ENCODE measurements around the gene TIMM8B.

The TIMM8B gene

GRCh38 chr11:112113539-112114457 lies 27.2 kb upstream of the TIMM8B start:
- H3K9me3 Mint-ChIP-seq = no peaks in the 10 kb centered on the region
- no peaks in the 10 kb centered on the region for H3K36me3 Mint-ChIP-seq (ENCODE audit: low read depth)
- TF ChIP-seq CTCF (IDR thresholded peaks at IDR 0.05; ENCODE audit: unreplicated experiment in 3 of 3) = peak; percentile 66 to 73 (median 68)
- no peaks in the 10 kb centered on the region for H3K27me3 Mint-ChIP-seq (ENCODE audit: low read depth)
- H3K4me3 Mint-ChIP-seq = no peak overlapping the region
- no peaks in the 10 kb centered on the region for H3K4me1 Mint-ChIP-seq
- no peak overlapping the region for H3K27ac Mint-ChIP-seq

- Mint-ChIP-seq H3K27ac (no peak overlapping the region), H3K4me3 (no peak overlapping the region), H3K9me3 (no peaks in the 10 kb centered on the region), H3K27me3 (ENCODE audit: low read depth) (no peaks in the 10 kb centered on the region), H3K36me3 (ENCODE audit: low read depth) (no peaks in the 10 kb centered on the region), H3K4me1 (no peaks in the 10 kb centered on the region)
- TF ChIP-seq CTCF (IDR thresholded peaks at IDR 0.05; ENCODE audit: unreplicated experiment in 3 of 3) = no peak
Measured at GRCh38 chr11:112106070-112106469, 19.5 kb upstream of the TIMM8B start.

- Mint-ChIP-seq H3K36me3 (ENCODE audit: low read depth) (peaks cover 3% of the 10 kb centered on the region), H3K4me3 (no peak overlapping the region), H3K4me1 (no peaks in the 10 kb centered on the region), H3K9me3 (no peaks in the 10 kb centered on the region), H3K27ac (no peak overlapping the region), H3K27me3 (ENCODE audit: low read depth) (no peaks in the 10 kb centered on the region)
- no peak for TF ChIP-seq CTCF (IDR thresholded peaks at IDR 0.05; ENCODE audit: unreplicated experiment in 3 of 3)
Measured at GRCh38 chr11:112103446-112103845, 16.9 kb upstream of the TIMM8B start.

- no peak for TF ChIP-seq CTCF (IDR thresholded peaks at IDR 0.05; ENCODE audit: unreplicated experiment in 3 of 3)
- peak overlapping the region in 1 of 3 experiments; percentile 74 for H3K27ac Mint-ChIP-seq
Measured at GRCh38 chr11:112100462-112100861, 13.9 kb upstream of the TIMM8B start.

GRCh38 chr11:112097734-112098528 lies 11.4 kb upstream of the TIMM8B start:
- no peak overlapping the region for H3K4me3 Mint-ChIP-seq
- H3K36me3 Mint-ChIP-seq (ENCODE audit: low read depth) = peaks cover 20% of the 10 kb centered on the region
- H3K4me1 Mint-ChIP-seq = no peaks in the 10 kb centered on the region
- no peaks in the 10 kb centered on the region for H3K9me3 Mint-ChIP-seq
- no peak overlapping the region for H3K27ac Mint-ChIP-seq
- no peaks in the 10 kb centered on the region for H3K27me3 Mint-ChIP-seq (ENCODE audit: low read depth)
- no peak for TF ChIP-seq CTCF (IDR thresholded peaks at IDR 0.05; ENCODE audit: unreplicated experiment in 3 of 3)

More at GRCh38 chr11:112100462-112100861, 13.9 kb upstream of the TIMM8B start:
- H3K4me3 Mint-ChIP-seq = no peak overlapping the region
- no peaks in the 10 kb centered on the region for H3K4me1 Mint-ChIP-seq
- peaks cover 11% of the 10 kb centered on the region for H3K36me3 Mint-ChIP-seq (ENCODE audit: low read depth)
- no peaks in the 10 kb centered on the region for H3K27me3 Mint-ChIP-seq (ENCODE audit: low read depth)
- no peaks in the 10 kb centered on the region for H3K9me3 Mint-ChIP-seq
